HepG2 (cell line): ENCODE results near the gene CAMKK1. TPM values are rescaled to one million over a fixed set of nuclear protein-coding genes. Genes with fewer than 3 reads are reported as not detected.

Experiments
- MIER3 ChIP-seq: IDR thresholded peaks from 2 replicates; pipeline ENCODE4 v1.6.1; 2016; ENCODE audit warnings: missing compliant biosample characterization, borderline replicate concordance
- NCOA2 ChIP-seq: sonication (generic); formaldehyde crosslinking; IDR thresholded peaks from 2 replicates; pipeline ENCODE4 v1.8.0; 2022; ENCODE audit warnings: inconsistent platforms
- NCOR1 ChIP-seq: fragments of 200-600 bp; sonication (generic); IDR thresholded peaks from 2 replicates; pipeline ENCODE4 v1.7.0; 2017; ENCODE audit warnings: antibody characterized with exemption, low read length, borderline replicate concordance
- NR2F1 ChIP-seq, 2 experiments: fragments of 450-650 bp in 1 of 2; formaldehyde crosslinking in 1 of 2; IDR thresholded peaks; 2 replicates each; pipeline versions ENCODE4 v1.5.0 to v1.6.1; 2016 to 2020; ENCODE audit warnings: mild to moderate bottlenecking in 1 of 2, missing compliant biosample characterization in 1 of 2, missing genetic modification reagents in 1 of 2, moderate library complexity in 1 of 2
- PHF8 ChIP-seq: sonication (generic); formaldehyde crosslinking; IDR thresholded peaks from 2 replicates; pipeline ENCODE4 v1.5.0; 2020; ENCODE audit warnings: missing genetic modification reagents
- POLR2AphosphoS5 ChIP-seq: IDR thresholded peaks from 2 replicates; pipeline ENCODE4 v1.6.1; 2012; ENCODE audit warnings: low read depth, low read length
- SKI ChIP-seq: fragments of 450-650 bp; IDR thresholded peaks from one replicate; pipeline ENCODE4 v1.6.1; 2018; ENCODE audit warnings: mild to moderate bottlenecking; ENCODE audit not compliant: partially characterized antibody
- TBX2 ChIP-seq: sonication (generic); formaldehyde crosslinking; IDR thresholded peaks from 2 replicates; pipeline ENCODE4 v1.5.0; 2020; ENCODE audit warnings: missing genetic modification reagents, mild to moderate bottlenecking, borderline replicate concordance
- ZBTB38 ChIP-seq: sonication (generic); formaldehyde crosslinking; IDR thresholded peaks from 2 replicates; pipeline ENCODE4 v1.5.1; 2020; ENCODE audit warnings: mild to moderate bottlenecking, missing genetic modification reagents
- ZMYM4 ChIP-seq: sonication (generic); formaldehyde crosslinking; IDR thresholded peaks from 2 replicates; pipeline ENCODE4 v1.8.1; 2023; ENCODE audit warnings: mild to moderate bottlenecking, missing genetic modification reagents
- ZNF121 ChIP-seq: sonication (generic); formaldehyde crosslinking; IDR thresholded peaks from 2 replicates; pipeline ENCODE4 v1.5.0; 2020; ENCODE audit warnings: mild to moderate bottlenecking, missing genetic modification reagents
- ZNF589 ChIP-seq: sonication (generic); formaldehyde crosslinking; conservative IDR thresholded peaks from 2 replicates; pipeline ENCODE4 v1.8.0; 2022; ENCODE audit warnings: mild to moderate bottlenecking, moderate library complexity, missing genetic modification reagents
- ZNF720 ChIP-seq: sonication (generic); formaldehyde crosslinking; IDR thresholded peaks from 2 replicates; pipeline ENCODE4 v1.4.0; 2020; ENCODE audit warnings: missing genetic modification reagents
- ZNF83 ChIP-seq: sonication (generic); formaldehyde crosslinking; IDR thresholded peaks from 2 replicates; pipeline ENCODE4 v1.4.0; 2020; ENCODE audit warnings: missing genetic modification reagents, mild to moderate bottlenecking, borderline replicate concordance
- ZSCAN29 ChIP-seq: sonication (generic); formaldehyde crosslinking; conservative IDR thresholded peaks from 2 replicates; pipeline ENCODE4 v1.4.0; 2020; ENCODE audit warnings: mild to moderate bottlenecking, missing genetic modification reagents
- ZSCAN30 ChIP-seq: sonication (generic); formaldehyde crosslinking; IDR thresholded peaks from 2 replicates; pipeline ENCODE4 v1.5.0; 2020; ENCODE audit warnings: mild to moderate bottlenecking, missing genetic modification reagents
- polyA plus RNA-seq, 8 experiments: library from polyadenylated mRNA; depleted of rRNA in 3 of 8; stranded (reverse) in 7 of 8; unstranded in 1 of 8; fragments of >200 nt; fragmentation: Illumina TruSeq in 4 of 8; extraction: Trizol in 4 of 8; gene quantifications; 2 replicates each; pipeline versions ENCODE4 v1.2.1 to v1.2.3, GENCODE V29; 2011 to 2016; ENCODE audit warnings: low read depth in 4 of 8, missing spikeins in 1 of 8, mixed read lengths in 1 of 8; ENCODE audit not compliant: insufficient read depth in 1 of 8
- total RNA-seq, 5 experiments: library from RNA; depleted of rRNA; stranded (reverse); fragments of >200 nt; fragmentation: Illumina TruSeq; extraction: Trizol; gene quantifications; 2 replicates each; pipeline ENCODE4 v1.2.3, GENCODE V29; 2016; ENCODE audit warnings: low read depth in 1 of 5
- TF ChIP-seq, protein P1 (sequence below): IDR thresholded peaks from 2 replicates; pipeline ENCODE4 v1.6.1; 2016
- TF ChIP-seq, protein P2 (sequence below): sonication (generic); formaldehyde crosslinking; conservative IDR thresholded peaks from 2 replicates; pipeline ENCODE4 v1.8.0; 2022; ENCODE audit warnings: missing genetic modification reagents
- TF ChIP-seq, protein P3 (sequence below), 2 experiments: sonication (generic) in 1 of 2; formaldehyde crosslinking in 1 of 2; IDR thresholded peaks; 2 replicates each; pipeline versions ENCODE4 v1.4.0 to v1.6.1; 2018 to 2020; ENCODE audit warnings: missing genetic modification reagents in 2 of 2, borderline replicate concordance in 1 of 2, low read depth in 1 of 2, mild to moderate bottlenecking in 1 of 2, missing biosample characterization in 1 of 2
- TF ChIP-seq, protein P4 (sequence below): sonication (generic); formaldehyde crosslinking; IDR thresholded peaks from 2 replicates; pipeline ENCODE4 v1.4.0; 2020; ENCODE audit warnings: missing genetic modification reagents, borderline replicate concordance
- TF ChIP-seq, protein P5 (sequence below): fragments of 450-650 bp; IDR thresholded peaks from 2 replicates; pipeline ENCODE4 v1.6.1; 2016

Gene CAMKK1
- total and polyA plus RNA-seq, 2 of the 13 experiments (the other 11 are each of a cell fraction or from before 2014, with no cell fraction given) = 1.5 to 1.6 TPM

DNA sequence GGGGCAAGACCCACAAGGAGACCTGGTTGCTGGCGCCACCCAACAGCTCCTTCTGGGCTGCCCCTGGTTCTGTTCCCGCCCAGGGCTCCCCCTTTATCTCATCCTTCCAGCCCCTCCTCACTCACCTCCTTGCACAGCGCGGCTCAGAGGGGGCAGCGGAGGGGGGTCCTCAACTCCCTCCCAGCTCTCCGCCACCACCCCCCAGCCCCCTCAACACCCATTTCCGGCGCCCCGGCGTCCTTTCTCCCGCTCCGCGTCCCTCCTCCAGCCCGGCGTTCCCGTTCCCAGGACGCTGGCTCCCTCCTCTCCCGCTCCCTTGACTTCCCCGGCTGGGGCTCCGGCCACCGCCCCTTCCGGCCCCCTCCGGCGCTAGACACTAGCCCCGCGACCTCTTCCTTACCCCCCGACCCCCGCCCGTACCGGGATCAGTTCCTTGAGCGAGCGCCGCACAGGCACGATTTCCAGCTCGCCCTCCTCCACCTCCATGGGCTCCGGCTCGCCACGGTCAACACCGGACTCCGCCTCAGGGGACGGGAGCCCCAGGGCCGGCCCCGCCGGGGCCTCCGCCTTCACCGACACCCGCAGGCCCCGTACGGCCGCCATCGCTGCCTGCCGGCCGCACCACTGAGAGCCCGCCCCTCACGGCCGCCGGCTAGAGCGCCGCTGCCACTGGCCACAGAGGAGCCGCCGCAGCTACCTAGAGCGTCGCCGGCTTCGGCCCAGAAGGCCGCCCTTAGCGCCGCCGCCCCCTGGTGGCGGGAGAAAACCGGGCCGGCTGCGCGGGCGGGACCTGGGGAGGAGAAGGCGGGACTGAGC, 47.0 kb downstream of the CAMKK1 start, which contains the start of gene NCBP3 (continued):
- peak; percentile 71 for TF ChIP-seq TBX2 (CRISPR knock-in tag)
- TF ChIP-seq NR2F1 (CRISPR knock-in tag; IDR thresholded peaks at IDR 0.05) = 0 out of 4 replicates have a peak, but pooled peaks of 1 of the 2 experiments have one; percentile 31
- peak; percentile 83 for TF ChIP-seq POLR2AphosphoS5
- TF ChIP-seq ZSCAN30 = peak; percentile 83; the same call in 1 of the 2 replicates
- peak; percentile 45; the same call in 1 of the 2 replicates for TF ChIP-seq NCOA2 (CRISPR knock-in tag)
- TF ChIP-seq, protein P1, sequence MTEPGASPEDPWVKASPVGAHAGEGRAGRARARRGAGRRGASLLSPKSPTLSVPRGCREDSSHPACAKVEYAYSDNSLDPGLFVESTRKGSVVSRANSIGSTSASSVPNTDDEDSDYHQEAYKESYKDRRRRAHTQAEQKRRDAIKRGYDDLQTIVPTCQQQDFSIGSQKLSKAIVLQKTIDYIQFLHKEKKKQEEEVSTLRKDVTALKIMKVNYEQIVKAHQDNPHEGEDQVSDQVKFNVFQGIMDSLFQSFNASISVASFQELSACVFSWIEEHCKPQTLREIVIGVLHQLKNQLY = no peak
- peak; percentile 66; the same call in 1 of the 2 replicates for TF ChIP-seq MIER3 (CRISPR knock-in tag)
- TF ChIP-seq ZNF83 = no peak
- no peak for TF ChIP-seq NCOR1
- TF ChIP-seq, protein P2, sequence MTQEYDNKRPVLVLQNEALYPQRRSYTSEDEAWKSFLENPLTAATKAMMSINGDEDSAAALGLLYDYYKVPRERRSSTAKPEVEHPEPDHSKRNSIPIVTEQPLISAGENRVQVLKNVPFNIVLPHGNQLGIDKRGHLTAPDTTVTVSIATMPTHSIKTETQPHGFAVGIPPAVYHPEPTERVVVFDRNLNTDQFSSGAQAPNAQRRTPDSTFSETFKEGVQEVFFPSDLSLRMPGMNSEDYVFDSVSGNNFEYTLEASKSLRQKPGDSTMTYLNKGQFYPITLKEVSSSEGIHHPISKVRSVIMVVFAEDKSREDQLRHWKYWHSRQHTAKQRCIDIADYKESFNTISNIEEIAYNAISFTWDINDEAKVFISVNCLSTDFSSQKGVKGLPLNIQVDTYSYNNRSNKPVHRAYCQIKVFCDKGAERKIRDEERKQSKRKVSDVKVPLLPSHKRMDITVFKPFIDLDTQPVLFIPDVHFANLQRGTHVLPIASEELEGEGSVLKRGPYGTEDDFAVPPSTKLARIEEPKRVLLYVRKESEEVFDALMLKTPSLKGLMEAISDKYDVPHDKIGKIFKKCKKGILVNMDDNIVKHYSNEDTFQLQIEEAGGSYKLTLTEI (CRISPR knock-in tag) = no peak
- TF ChIP-seq, protein P3, sequence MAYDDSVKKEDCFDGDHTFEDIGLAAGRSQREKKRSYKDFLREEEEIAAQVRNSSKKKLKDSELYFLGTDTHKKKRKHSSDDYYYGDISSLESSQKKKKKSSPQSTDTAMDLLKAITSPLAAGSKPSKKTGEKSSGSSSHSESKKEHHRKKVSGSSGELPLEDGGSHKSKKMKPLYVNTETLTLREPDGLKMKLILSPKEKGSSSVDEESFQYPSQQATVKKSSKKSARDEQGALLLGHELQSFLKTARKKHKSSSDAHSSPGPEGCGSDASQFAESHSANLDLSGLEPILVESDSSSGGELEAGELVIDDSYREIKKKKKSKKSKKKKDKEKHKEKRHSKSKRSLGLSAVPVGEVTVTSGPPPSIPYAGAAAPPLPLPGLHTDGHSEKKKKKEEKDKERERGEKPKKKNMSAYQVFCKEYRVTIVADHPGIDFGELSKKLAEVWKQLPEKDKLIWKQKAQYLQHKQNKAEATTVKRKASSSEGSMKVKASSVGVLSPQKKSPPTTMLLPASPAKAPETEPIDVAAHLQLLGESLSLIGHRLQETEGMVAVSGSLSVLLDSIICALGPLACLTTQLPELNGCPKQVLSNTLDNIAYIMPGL (CRISPR knock-in tag; IDR thresholded peaks at IDR 0.05; ENCODE audit: borderline replicate concordance in 1 of 2, low read depth in 1 of 2) = peak; percentile 97 to 99
- TF ChIP-seq, protein P4, sequence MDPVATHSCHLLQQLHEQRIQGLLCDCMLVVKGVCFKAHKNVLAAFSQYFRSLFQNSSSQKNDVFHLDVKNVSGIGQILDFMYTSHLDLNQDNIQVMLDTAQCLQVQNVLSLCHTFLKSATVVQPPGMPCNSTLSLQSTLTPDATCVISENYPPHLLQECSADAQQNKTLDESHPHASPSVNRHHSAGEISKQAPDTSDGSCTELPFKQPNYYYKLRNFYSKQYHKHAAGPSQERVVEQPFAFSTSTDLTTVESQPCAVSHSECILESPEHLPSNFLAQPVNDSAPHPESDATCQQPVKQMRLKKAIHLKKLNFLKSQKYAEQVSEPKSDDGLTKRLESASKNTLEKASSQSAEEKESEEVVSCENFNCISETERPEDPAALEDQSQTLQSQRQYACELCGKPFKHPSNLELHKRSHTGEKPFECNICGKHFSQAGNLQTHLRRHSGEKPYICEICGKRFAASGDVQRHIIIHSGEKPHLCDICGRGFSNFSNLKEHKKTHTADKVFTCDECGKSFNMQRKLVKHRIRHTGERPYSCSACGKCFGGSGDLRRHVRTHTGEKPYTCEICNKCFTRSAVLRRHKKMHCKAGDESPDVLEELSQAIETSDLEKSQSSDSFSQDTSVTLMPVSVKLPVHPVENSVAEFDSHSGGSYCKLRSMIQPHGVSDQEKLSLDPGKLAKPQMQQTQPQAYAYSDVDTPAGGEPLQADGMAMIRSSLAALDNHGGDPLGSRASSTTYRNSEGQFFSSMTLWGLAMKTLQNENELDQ (CRISPR knock-in tag) = no peak
- TF ChIP-seq ZSCAN29 (CRISPR knock-in tag) = peak; percentile 91
- peak; percentile 57; the same call in 1 of the 2 replicates for TF ChIP-seq ZNF121 (CRISPR knock-in tag)
- TF ChIP-seq ZMYM4 (CRISPR knock-in tag) = peak; percentile 98
- TF ChIP-seq, protein P5, sequence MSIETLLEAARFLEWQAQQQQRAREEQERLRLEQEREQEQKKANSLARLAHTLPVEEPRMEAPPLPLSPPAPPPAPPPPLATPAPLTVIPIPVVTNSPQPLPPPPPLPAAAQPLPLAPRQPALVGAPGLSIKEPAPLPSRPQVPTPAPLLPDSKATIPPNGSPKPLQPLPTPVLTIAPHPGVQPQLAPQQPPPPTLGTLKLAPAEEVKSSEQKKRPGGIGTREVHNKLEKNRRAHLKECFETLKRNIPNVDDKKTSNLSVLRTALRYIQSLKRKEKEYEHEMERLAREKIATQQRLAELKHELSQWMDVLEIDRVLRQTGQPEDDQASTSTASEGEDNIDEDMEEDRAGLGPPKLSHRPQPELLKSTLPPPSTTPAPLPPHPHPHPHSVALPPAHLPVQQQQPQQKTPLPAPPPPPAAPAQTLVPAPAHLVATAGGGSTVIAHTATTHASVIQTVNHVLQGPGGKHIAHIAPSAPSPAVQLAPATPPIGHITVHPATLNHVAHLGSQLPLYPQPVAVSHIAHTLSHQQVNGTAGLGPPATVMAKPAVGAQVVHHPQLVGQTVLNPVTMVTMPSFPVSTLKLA = no peak
- TF ChIP-seq ZNF720 (CRISPR knock-in tag) = no peak
- TF ChIP-seq PHF8 (CRISPR knock-in tag) = peak; percentile 94
- TF ChIP-seq ZBTB38 (CRISPR knock-in tag) = peak; percentile 89
- TF ChIP-seq ZNF589 (CRISPR knock-in tag) = peak; percentile 73; the same call in 1 of the 2 replicates
- TF ChIP-seq SKI = peak; percentile 87
